B cell (primary cell): ENCODE measurements around the gene LRRC2. TPM values are rescaled to one million over a fixed set of nuclear protein-coding genes. Genes with fewer than 3 reads are reported as not detected.

Source experiments
- ATAC-seq: fragments of 200-7000 bp; cut with Tn5 transposase; one replicate; pipeline ENCODE4 v1.10.0; 2021; ENCODE audit warnings: low read depth, mild to moderate bottlenecking, moderate number of reproducible peaks, moderate library complexity
- CTCF ChIA-PET: fragments of 350-600 bp; sonication (Branson Sonifier 250); formaldehyde crosslinking; loops from one replicate; lab custom pipeline; 2021; ENCODE audit warnings: antibody characterized with exemption, inconsistent platforms; lab: Charles Lee
- POLR2A ChIA-PET: fragments of 350-600 bp; sonication (Branson Sonifier 250); formaldehyde crosslinking; loops from one replicate; lab custom pipeline; 2021; ENCODE audit warnings: antibody characterized with exemption; lab: Charles Lee
- DNase-seq: peaks from one replicate; pipeline ENCODE4 v3.0.0; 2013
- H2AFZ ChIP-seq: 2 replicates; pipeline ENCODE4 v1.6.1; 2012; ENCODE audit warnings: mild to moderate bottlenecking, low read depth, low read length; ENCODE audit not compliant: insufficient read depth, poor library complexity, severe bottlenecking
- H3K27ac ChIP-seq, 2 donors: 1 replicate in 1 of 2; 2 replicates in 1 of 2; pipeline ENCODE4 v1.5.1; 2012 to 2013; ENCODE audit warnings: low read length in 2 of 2, mild to moderate bottlenecking in 2 of 2, moderate library complexity in 1 of 2
- H3K27me3 ChIP-seq, 4 experiments: fragments of 200-600 bp in 1 of 4; sonication (generic) in 1 of 4; replicated peaks in 1 of 4; 1 replicate in 2 of 4; 2 replicates in 2 of 4; pipeline versions ENCODE4 v1.6.1 to v1.7.0; 2013 to 2016; ENCODE audit warnings: low read length in 3 of 4, mild to moderate bottlenecking in 2 of 4, mixed read lengths in 1 of 4, moderate library complexity in 1 of 4; ENCODE audit not compliant: insufficient read depth in 4 of 4, control insufficient read depth in 3 of 4; ENCODE audit errors: control extremely low read depth in 1 of 4
- H3K36me3 ChIP-seq, 2 experiments: replicated peaks in 1 of 2; 1 replicate in 1 of 2; 2 replicates in 1 of 2; pipeline versions ENCODE4 v1.6.1 to v1.7.1; 2013; ENCODE audit warnings: low read length in 1 of 2; ENCODE audit not compliant: insufficient read depth in 2 of 2, control insufficient read depth in 1 of 2; ENCODE audit errors: control extremely low read depth in 1 of 2, extremely low read depth in 1 of 2
- H3K4me1 ChIP-seq, 2 donors: fragments of 200-600 bp in 1 of 2; sonication (generic) in 1 of 2; 1 replicate in 1 of 2; 2 replicates in 1 of 2; pipeline versions ENCODE4 v1.5.1 to v1.6.1; 2013 to 2017; ENCODE audit warnings: low read length in 2 of 2; ENCODE audit not compliant: control insufficient read depth in 2 of 2, insufficient read depth in 2 of 2
- H3K4me2 ChIP-seq: replicated peaks from 2 replicates; pipeline ENCODE3; 2012; ENCODE audit warnings: mild to moderate bottlenecking, low read depth, low read length; ENCODE audit not compliant: poor library complexity, severe bottlenecking
- H3K4me3 ChIP-seq, 5 experiments: fragments of 200-600 bp in 1 of 5; sonication (generic) in 1 of 5; 1 replicate in 3 of 5; 2 replicates in 2 of 5; pipeline versions ENCODE4 v1.5.1 to v1.7.0; 2011 to 2016; ENCODE audit warnings: low read length in 4 of 5, mild to moderate bottlenecking in 4 of 5, low read depth in 2 of 5, control low read depth in 1 of 5, moderate library complexity in 1 of 5; ENCODE audit not compliant: insufficient read depth in 1 of 5; ENCODE audit errors: control extremely low read depth in 1 of 5, extremely low read depth in 1 of 5
- H3K79me2 ChIP-seq: fragments of 200-600 bp; sonication (generic); one replicate; pipeline ENCODE4 v1.6.0; 2016; ENCODE audit warnings: low read length; ENCODE audit not compliant: control insufficient read depth, insufficient read depth
- H3K9ac ChIP-seq: fragments of 200-600 bp; sonication (generic); 2 replicates; pipeline ENCODE4 v1.6.1; 2017; ENCODE audit warnings: mild to moderate bottlenecking, low read length, moderate library complexity
- H3K9me3 ChIP-seq, 3 donors: one replicate each; pipeline versions ENCODE4 v1.6.1 to v1.7.1; 2013; ENCODE audit warnings: low read length in 2 of 3; ENCODE audit not compliant: control insufficient read depth in 2 of 3, insufficient read depth in 1 of 3; ENCODE audit errors: control extremely low read depth in 1 of 3
- H4K20me1 ChIP-seq: 2 replicates; pipeline ENCODE4 v1.6.0; 2012; ENCODE audit warnings: mild to moderate bottlenecking, low read length; ENCODE audit not compliant: insufficient read depth, control insufficient read depth, poor library complexity, severe bottlenecking
- H3K27ac Mint-ChIP-seq: one replicate; pipeline ENCODE4 v1.8.0; 2021; ENCODE audit warnings: mixed read lengths
- H3K27me3 Mint-ChIP-seq: one replicate; pipeline ENCODE4 v1.8.0; 2021; ENCODE audit warnings: mixed read lengths
- H3K4me1 Mint-ChIP-seq: one replicate; pipeline ENCODE4 v1.8.0; 2021; ENCODE audit warnings: mixed read lengths
- H3K4me3 Mint-ChIP-seq: one replicate; pipeline ENCODE4 v1.8.0; 2021; ENCODE audit warnings: mixed read lengths
- H3K9me3 Mint-ChIP-seq: one replicate; pipeline ENCODE4 v1.8.0; 2022; ENCODE audit warnings: mixed read lengths; ENCODE audit not compliant: insufficient read depth
- CTCF ChIP-seq: fragments of 200-600 bp; IDR thresholded peaks from one replicate; pipeline ENCODE4 v1.8.0; 2022; ENCODE audit warnings: antibody characterized with exemption, mild to moderate bottlenecking
- EZH2 ChIP-seq: IDR thresholded peaks from 2 replicates; pipeline ENCODE4 v1.6.1; 2012; ENCODE audit warnings: borderline replicate concordance, low read depth, mild to moderate bottlenecking, moderate library complexity, low read length; ENCODE audit not compliant: insufficient read depth, poor library complexity, severe bottlenecking
- WGBS: methylation state at CpG from one replicate; pipeline ENCODE4 v1.1.5; 2013; ENCODE audit warnings: missing lambda C conversion rate; ENCODE audit not compliant: insufficient coverage; 5-methylcytosine and 5-hydroxymethylcytosine counted together
- intact Hi-C: fragments of 100-400 bp; cut with micrococcal nuclease; formaldehyde crosslinking; loops from one replicate; pipeline ENCODE4 v1.10.0; 2022
- polyA plus RNA-seq: library from polyadenylated mRNA; depleted of rRNA; stranded (reverse); fragments of >200 nt; gene quantifications from 2 replicates; pipeline ENCODE4 v1.2.3, GENCODE V29; 2012
- total RNA-seq, 2 donors: library from RNA; stranded (reverse); fragments of 120-200 nt in 1 of 2; gene quantifications; 1 replicate in 1 of 2; 2 replicates in 1 of 2; pipeline versions ENCODE4 v1.2.3 to v1.2.4, GENCODE V29; 2013 to 2022

The LRRC2 gene
- total and polyA plus RNA-seq, 2 donors (not counting 1 experiment from before 2014, with no cell fraction given) = 0.04 TPM; not detected in 1

DNA sequence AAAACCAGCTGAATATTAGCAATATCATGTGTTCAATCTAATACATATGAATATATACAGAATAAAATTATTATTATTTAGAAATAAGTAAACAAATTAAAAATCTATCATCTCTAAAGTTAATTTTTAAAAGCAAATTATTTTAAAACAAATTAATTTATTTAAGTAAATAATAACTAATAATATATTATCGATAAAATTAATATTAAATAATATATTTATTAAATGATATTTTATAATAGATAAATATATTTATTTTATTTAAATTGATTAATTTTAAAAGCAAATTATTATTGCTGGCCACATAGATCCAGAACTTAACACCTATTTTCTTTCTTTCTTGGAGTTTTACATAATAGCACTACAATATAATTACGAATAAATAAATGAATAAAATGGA, 46.1 kb downstream of the LRRC2 start:
- Mint-ChIP-seq H3K27me3 (no peaks in the 10 kb centered on the region), H3K4me3 (no peak overlapping the region), H3K4me1 (no peaks in the 10 kb centered on the region), H3K9me3 (no peaks in the 10 kb centered on the region), H3K27ac (no peak overlapping the region)
- ChIA-PET POLR2A (no interaction called here), CTCF (interaction anchor here (1.4 to 1.5 kb wide), 2 partner anchors 31 to 110 kb away, joined by 3 to 9 read pairs; no protein-coding TSS in a partner anchor)
- Histone ChIP-seq H3K79me2 (no peaks in the 10 kb centered on the region), H2AFZ (no peak overlapping the region), H3K27me3 (no peaks in the 10 kb centered on the region), H3K9ac (no peak overlapping the region), H3K4me3 (no peak overlapping the region), H3K36me3 (no peaks in the 10 kb centered on the region), H3K4me2 (no peak overlapping the region), H4K20me1 (no peaks in the 10 kb centered on the region), H3K9me3 (no peaks in the 10 kb centered on the region), H3K4me1 (no peaks in the 10 kb centered on the region), H3K27ac (no peak overlapping the region)
- intact Hi-C loops = no loop called here
- TF ChIP-seq CTCF (no peak), EZH2 (no peak)
- WGBS = no CpG with 5 or more reads among the region's 2 CpGs
- no peak for DNase-seq
- no peak for ATAC-seq

DNA sequence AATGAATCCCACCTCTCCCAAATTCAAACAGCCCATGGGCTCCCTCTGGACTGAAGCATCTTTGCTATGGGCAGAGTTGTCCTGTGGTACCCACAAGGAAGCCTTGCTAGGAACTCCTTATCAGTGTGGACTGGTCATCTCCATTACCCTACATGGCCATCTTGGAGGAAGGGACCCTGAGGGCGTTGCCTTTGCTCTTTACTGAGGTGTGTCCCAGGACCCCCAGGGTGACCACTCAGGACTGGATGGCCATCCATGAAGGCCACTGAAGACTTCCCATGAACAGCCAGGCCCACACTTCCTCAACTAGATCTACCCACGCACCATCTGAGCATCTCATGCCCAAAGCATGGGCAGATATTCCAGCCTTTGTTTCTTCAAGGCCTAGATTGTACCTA, 48.3 kb downstream of the LRRC2 start:
- H3K27ac Mint-ChIP-seq = no peak overlapping the region

More for the DNA sequence above, 48.3 kb downstream of the LRRC2 start:
- H4K20me1 ChIP-seq = no peaks in the 10 kb centered on the region
- ATAC-seq (no peak), DNase-seq (no peak)
- no peak overlapping the region for H3K4me3 ChIP-seq
- no peak overlapping the region for H3K9ac ChIP-seq
- H3K79me2 ChIP-seq = no peaks in the 10 kb centered on the region
- H3K4me1 Mint-ChIP-seq = no peaks in the 10 kb centered on the region
- no peaks in the 10 kb centered on the region for H3K9me3 ChIP-seq
- 100% methylated on average over 2 of the region's 2 CpGs for WGBS
- no peaks in the 10 kb centered on the region for H3K9me3 Mint-ChIP-seq
- H3K4me1 ChIP-seq = no peaks in the 10 kb centered on the region
- ChIA-PET POLR2A (no interaction called here), CTCF (interaction anchor here (1.4 to 2.0 kb wide), 2 partner anchors 28 to 39 kb away, joined by 3 to 7 read pairs; no protein-coding TSS in a partner anchor)
- H3K27ac ChIP-seq = no peak overlapping the region
- no peak overlapping the region for H3K4me2 ChIP-seq
- no peak overlapping the region for H3K4me3 Mint-ChIP-seq
- no peak overlapping the region for H2AFZ ChIP-seq
- H3K27me3 ChIP-seq = no peaks in the 10 kb centered on the region
- no peak for TF ChIP-seq EZH2
- TF ChIP-seq CTCF = no peak
- intact Hi-C loops = no loop called here
- H3K27me3 Mint-ChIP-seq = no peaks in the 10 kb centered on the region
- no peaks in the 10 kb centered on the region for H3K36me3 ChIP-seq
